GM06990 (cell line): ENCODE results near the gene TPCN2.

Experiments
- DNase-seq: peaks from one replicate; pipeline ENCODE4 v3.0.0-alpha.2; 2011; ENCODE audit not compliant: insufficient read length; ENCODE audit errors: extremely low read depth
- H3K27me3 ChIP-seq: replicated peaks from 2 replicates; pipeline ENCODE4 v1.6.0; 2011; ENCODE audit warnings: low read length; ENCODE audit not compliant: control insufficient read depth, insufficient read depth
- H3K36me3 ChIP-seq: 2 replicates; pipeline ENCODE4 v1.5.1; 2011; ENCODE audit warnings: low read length; ENCODE audit not compliant: control insufficient read depth, insufficient read depth
- H3K4me3 ChIP-seq: replicated peaks from 2 replicates; pipeline ENCODE4 v1.5.1; 2011; ENCODE audit warnings: low read depth, mild to moderate bottlenecking, control low read depth, low read length
- CTCF ChIP-seq: IDR thresholded peaks from 2 replicates; pipeline ENCODE4 v1.5.1; 2011; ENCODE audit warnings: low read length, control low read depth, mild to moderate bottlenecking, inconsistent platforms; ENCODE audit not compliant: insufficient read depth, poor library complexity, severe bottlenecking

TPCN2 gene

GRCh38 chr11:69001243-69002081, 47.3 kb upstream of the TPCN2 start:
- no peak for TF ChIP-seq CTCF
- Histone ChIP-seq H3K36me3 (no peaks in the 10 kb centered on the region), H3K27me3 (peaks cover 2% of the 10 kb centered on the region; the same call in 1 of the 2 replicates), H3K4me3 (no peak overlapping the region)
- no peak for DNase-seq

- Histone ChIP-seq H3K36me3 (no peaks in the 10 kb centered on the region), H3K4me3 (no peak overlapping the region)
- TF ChIP-seq CTCF = no peak
Measured at GRCh38 chr11:69002110-69002569, 46.6 kb upstream of the TPCN2 start.

GRCh38 chr11:69002570-69003231, 46.0 kb upstream of the TPCN2 start:
- TF ChIP-seq CTCF = no peak
- Histone ChIP-seq H3K27me3 (peaks cover 2% of the 10 kb centered on the region; the same call in 1 of the 2 replicates), H3K4me3 (no peak overlapping the region), H3K36me3 (no peaks in the 10 kb centered on the region)
- DNase-seq = no peak

More at GRCh38 chr11:69002110-69002569, 46.6 kb upstream of the TPCN2 start:
- H3K27me3 ChIP-seq = peaks cover 2% of the 10 kb centered on the region; the same call in 1 of the 2 replicates
- no peak for DNase-seq

GRCh38 chr11:69003301-69003865, 45.3 kb upstream of the TPCN2 start:
- Histone ChIP-seq H3K27me3 (peaks cover 2% of the 10 kb centered on the region; the same call in 1 of the 2 replicates), H3K4me3 (no peak overlapping the region), H3K36me3 (no peaks in the 10 kb centered on the region)
- TF ChIP-seq CTCF = no peak
- no peak for DNase-seq

- H3K36me3 ChIP-seq = no peaks in the 10 kb centered on the region
- TF ChIP-seq CTCF = no peak
- no peak overlapping the region for H3K4me3 ChIP-seq
- peaks cover 2% of the 10 kb centered on the region; the same call in 1 of the 2 replicates for H3K27me3 ChIP-seq
- no peak for DNase-seq
Measured at GRCh38 chr11:69003866-69004367, 44.8 kb upstream of the TPCN2 start.
